Measurements from ENCODE around the gene ADAM11. TPM values are rescaled to one million over a fixed set of nuclear protein-coding genes. Genes with fewer than 3 reads are reported as not detected.

Gene ADAM11
- total and polyA plus RNA-seq, 2 of the 13 experiments (the other 11 are each of a cell fraction or from before 2014, with no cell fraction given), result 0.38 to 0.91 TPM

GRCh38 chr17:44779211-44780025 lies 20.6 kb downstream of the ADAM11 start (continued):
- TF ChIP-seq HNRNPUL1 (IDR thresholded peaks at IDR 0.05; ENCODE audit: low read depth, low read length), result no peak
- no peak for TF ChIP-seq NRL (CRISPR knock-in tag; IDR thresholded peaks at IDR 0.05; ENCODE audit: borderline replicate concordance)
- TF ChIP-seq ZBTB8A (CRISPR knock-in tag; IDR thresholded peaks at IDR 0.05; ENCODE audit: borderline replicate concordance, low read depth), result no peak
- TF ChIP-seq ZFP62 (CRISPR knock-in tag; IDR thresholded peaks at IDR 0.05), result no peak
- TF ChIP-seq ZNF160 (CRISPR knock-in tag; IDR thresholded peaks at IDR 0.05), result no peak
- TF ChIP-seq TEAD3 (CRISPR knock-in tag; optimal IDR thresholded peaks at IDR 0.05; ENCODE audit: borderline replicate concordance), result peak; percentile 54
- TF ChIP-seq RFX1 (IDR thresholded peaks at IDR 0.05), result no peak
- no peak for TF ChIP-seq AGO2 (optimal IDR thresholded peaks at IDR 0.05; ENCODE audit: low read depth, low read length)
- TF ChIP-seq ZNF768 (CRISPR knock-in tag; IDR thresholded peaks at IDR 0.05), result no peak
- 0 out of 2 replicates have a peak, but pooled peaks have one; percentile 9 for TF ChIP-seq MLX (CRISPR knock-in tag; IDR thresholded peaks at IDR 0.05)
- TF ChIP-seq NCOA5 (CRISPR knock-in tag; IDR thresholded peaks at IDR 0.05), result no peak
- no peak for TF ChIP-seq NCOA2 (CRISPR knock-in tag; IDR thresholded peaks at IDR 0.05)
- no peak for TF ChIP-seq KDM6A (CRISPR knock-in tag; IDR thresholded peaks at IDR 0.05; ENCODE audit: low read depth)
- TF ChIP-seq ZBTB34 (CRISPR knock-in tag; IDR thresholded peaks at IDR 0.05), result no peak
- no peak for TF ChIP-seq ZNF773 (CRISPR knock-in tag; IDR thresholded peaks at IDR 0.05; ENCODE audit: borderline replicate concordance)
- TF ChIP-seq AKAP8 (CRISPR knock-in tag; IDR thresholded peaks at IDR 0.05), result no peak
- peak; percentile 98 for TF ChIP-seq XBP1 (CRISPR knock-in tag; IDR thresholded peaks at IDR 0.05)
- no peak for TF ChIP-seq REPIN1 (CRISPR knock-in tag; IDR thresholded peaks at IDR 0.05; ENCODE audit: borderline replicate concordance, low read depth)
- no peak for TF ChIP-seq REST (IDR thresholded peaks at IDR 0.05; ENCODE audit: borderline replicate concordance in 1 of 2, low read depth in 1 of 2, low read length in 2 of 2)
- peak; percentile 76; the same call in 1 of the 2 replicates for TF ChIP-seq YEATS2 (CRISPR knock-in tag; IDR thresholded peaks at IDR 0.05; ENCODE audit: borderline replicate concordance)
- TF ChIP-seq TBL1XR1 (IDR thresholded peaks at IDR 0.05; ENCODE audit: borderline replicate concordance, low read length, partially characterized antibody), result no peak
- TF ChIP-seq SSRP1 (CRISPR knock-in tag; IDR thresholded peaks at IDR 0.05), result 0 out of 2 replicates have a peak, but pooled peaks have one; percentile 26
- TF ChIP-seq ZNF292 (CRISPR knock-in tag; IDR thresholded peaks at IDR 0.05; ENCODE audit: borderline replicate concordance, low read depth), result peak; percentile 55; the same call in 1 of the 2 replicates
- TF ChIP-seq, protein P1, sequence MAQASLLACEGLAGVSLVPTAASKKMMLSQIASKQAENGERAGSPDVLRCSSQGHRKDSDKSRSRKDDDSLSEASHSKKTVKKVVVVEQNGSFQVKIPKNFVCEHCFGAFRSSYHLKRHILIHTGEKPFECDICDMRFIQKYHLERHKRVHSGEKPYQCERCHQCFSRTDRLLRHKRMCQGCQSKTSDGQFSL (CRISPR knock-in tag; IDR thresholded peaks at IDR 0.05), result no peak; the same call in 1 of the 2 replicates
